A673 (cell line): Measurements from ENCODE around the gene MEGF6.

Experiments
- CTCF ChIP-seq: fragments of 300-800, 200-600 bp; sonication (generic); conservative IDR thresholded peaks from 2 replicates; pipeline ENCODE4 v1.5.1; 2017; ENCODE audit warnings: low read depth, mild to moderate bottlenecking, antibody characterized with exemption, low read length, moderate library complexity, mixed read lengths
- EZH2 ChIP-seq: fragments of 200-600 bp; sonication (generic); IDR thresholded peaks from 2 replicates; pipeline ENCODE4 v1.6.1; 2017; ENCODE audit warnings: borderline replicate concordance, low read depth, mild to moderate bottlenecking, mixed read lengths, antibody characterized with exemption, low read length; ENCODE audit not compliant: poor library complexity, severe bottlenecking

GRCh38 chr1:3527774-3528173 lies 83.5 kb downstream of the MEGF6 start:
- no peak for TF ChIP-seq CTCF
- TF ChIP-seq EZH2 = no peak
